K562 (cell line): ENCODE data around the gene DOK7. TPM values are rescaled to one million over a fixed set of nuclear protein-coding genes. Genes with fewer than 3 reads are reported as not detected.

Experiments used
- ATAC-seq: fragments of 200-7000 bp; cut with Tn5 transposase; 3 replicates; pipeline ENCODE4 v1.9.1; 2020; ENCODE audit warnings: moderate library complexity
- BruUV-seq: library from RNA; stranded (reverse); fragments of 400-500 nt; replicated peaks from 2 replicates; lab custom pipeline; 2021; lab: Mats Ljungman, UMichigan
- CTCF ChIA-PET: fragments of 300-600 bp; formaldehyde crosslinking; extraction: SDS; loops from one replicate; lab custom pipeline; 2021; ENCODE audit warnings: low intra/inter-chr PET ratio; lab: Yijun Ruan, JAX
- POLR2A ChIA-PET: fragments of 300-600, 350-650 bp; sonication (Branson Sonifier 250); formaldehyde crosslinking; extraction: SDS; loops from one replicate; lab custom pipeline; 2021; ENCODE audit warnings: antibody characterized with exemption, inconsistent platforms; lab: Yijun Ruan, JAX
- DNase-seq, 4 experiments: peaks; one replicate each; pipeline versions ENCODE4 v3.0.0 to v3.0.0-alpha.2; 2011 to 2018; ENCODE audit warnings: low spot score in 3 of 4, mixed read lengths in 3 of 4; ENCODE audit errors: extremely low read depth in 1 of 4
- FAIRE-seq: peaks from 2 replicates; lab custom pipeline; 2011; peaks lifted over from hg19 to GRCh38; lab: Jason Lieb, UNC
- H2AFZ ChIP-seq: 2 replicates; pipeline ENCODE4 v1.6.0; 2011; ENCODE audit warnings: low read depth, low read length, control low read depth, inconsistent platforms
- H3K27ac ChIP-seq: fragments of 200-600 bp; 3 replicates; pipeline ENCODE4 v1.8.0; 2011; ENCODE audit warnings: low read depth, mild to moderate bottlenecking, control low read depth, inconsistent platforms, low read length, moderate library complexity, mixed read lengths; ENCODE audit errors: extremely low read depth
- H3K27me3 ChIP-seq, 2 experiments: fragments of 300-600 bp in 1 of 2; 2 replicates in 1 of 2; 3 replicates in 1 of 2; pipeline versions ENCODE4 v1.6.0 to v1.8.0; 2011; ENCODE audit warnings: inconsistent platforms in 2 of 2, low read length in 2 of 2, mild to moderate bottlenecking in 1 of 2, mixed read lengths in 1 of 2, moderate library complexity in 1 of 2; ENCODE audit not compliant: control insufficient read depth in 2 of 2, insufficient read depth in 2 of 2
- H3K36me3 ChIP-seq: fragments of 300-600 bp; 3 replicates; pipeline ENCODE4 v1.8.0; 2011; ENCODE audit warnings: mild to moderate bottlenecking, low read length, inconsistent platforms; ENCODE audit not compliant: control insufficient read depth, insufficient read depth
- H3K4me1 ChIP-seq, 2 experiments: fragments of 200-600 bp in 1 of 2; replicated peaks in 1 of 2; 2 replicates in 1 of 2; 3 replicates in 1 of 2; pipeline versions ENCODE4 v1.5.1 to v1.8.0; 2011; ENCODE audit warnings: inconsistent platforms in 2 of 2, low read length in 2 of 2, mild to moderate bottlenecking in 1 of 2, mixed read lengths in 1 of 2, moderate library complexity in 1 of 2; ENCODE audit not compliant: control insufficient read depth in 2 of 2, insufficient read depth in 2 of 2
- H3K4me2 ChIP-seq: 2 replicates; pipeline ENCODE4 v1.6.1; 2011; ENCODE audit warnings: low read length, control low read depth, inconsistent platforms, mixed read lengths; ENCODE audit not compliant: insufficient read depth
- H3K4me3 ChIP-seq: fragments of 200-600 bp; sonication (generic), shearing (Covaris generic); 2 replicates; pipeline ENCODE4 v1.5.1; 2016; ENCODE audit warnings: control low read depth, inconsistent platforms
- H3K79me2 ChIP-seq: fragments of 200-600 bp; 3 replicates; pipeline ENCODE4 v1.8.0; 2011; ENCODE audit warnings: low read length, inconsistent platforms; ENCODE audit not compliant: control insufficient read depth, insufficient read depth
- H3K9ac ChIP-seq, 2 experiments: 2 replicates each; pipeline versions ENCODE4 v1.6.0 to v1.6.1; 2011; ENCODE audit warnings: low read depth in 2 of 2, low read length in 2 of 2, control low read depth in 1 of 2, inconsistent platforms in 1 of 2, mild to moderate bottlenecking in 1 of 2, mixed read lengths in 1 of 2; ENCODE audit not compliant: insufficient read depth in 1 of 2
- H3K9me1 ChIP-seq: one replicate; pipeline ENCODE4 v1.6.0; 2011; ENCODE audit warnings: inconsistent platforms, mild to moderate bottlenecking, low read length, moderate library complexity; ENCODE audit not compliant: control insufficient read depth, insufficient read depth
- H3K9me3 ChIP-seq: replicated peaks from 2 replicates; pipeline ENCODE4 v1.5.1; 2011; ENCODE audit warnings: low read depth, low read length, inconsistent platforms; ENCODE audit not compliant: control insufficient read depth, insufficient read depth
- H4K20me1 ChIP-seq: replicated peaks from 2 replicates; pipeline ENCODE4 v1.6.1; 2011; ENCODE audit warnings: low read length, inconsistent platforms, mixed read lengths; ENCODE audit not compliant: control insufficient read depth, insufficient read depth
- ATF2 ChIP-seq: sonication (generic); formaldehyde crosslinking; IDR thresholded peaks from 2 replicates; pipeline ENCODE4 v1.8.1; 2022; ENCODE audit warnings: missing genetic modification reagents
- CREB3 ChIP-seq: fragments of 450-650 bp; conservative IDR thresholded peaks from 2 replicates; pipeline ENCODE4 v1.6.1; 2016; ENCODE audit warnings: missing genetic modification characterization, low read depth, mild to moderate bottlenecking, missing compliant biosample characterization, moderate library complexity
- E2F4 ChIP-seq: sonication (generic); formaldehyde crosslinking; IDR thresholded peaks from 2 replicates; pipeline ENCODE4 v1.8.0; 2022; ENCODE audit warnings: mild to moderate bottlenecking, low read depth, missing genetic modification reagents
- ELF4 ChIP-seq: fragments of 450-650 bp; formaldehyde crosslinking; IDR thresholded peaks from 2 replicates; pipeline ENCODE4 v1.4.0; 2022; ENCODE audit warnings: missing genetic modification characterization
- ESRRA ChIP-seq: fragments of 450-650 bp; IDR thresholded peaks from 2 replicates; pipeline ENCODE4 v1.6.1; 2014; ENCODE audit warnings: low read depth, mild to moderate bottlenecking, moderate library complexity, borderline replicate concordance
- EWSR1 ChIP-seq: fragments of 450-650 bp; IDR thresholded peaks from 2 replicates; pipeline ENCODE4 v1.6.1; 2018; ENCODE audit warnings: borderline replicate concordance, mild to moderate bottlenecking, low read depth, moderate library complexity; ENCODE audit not compliant: partially characterized antibody
- PURB ChIP-seq: sonication (generic); formaldehyde crosslinking; IDR thresholded peaks from 2 replicates; pipeline ENCODE4 v1.9.0; 2021; ENCODE audit warnings: low read depth, mild to moderate bottlenecking, missing genetic modification reagents
- RNF2 ChIP-seq: sonication (generic); IDR thresholded peaks from 2 replicates; pipeline ENCODE4 v1.6.1; 2016
- SMAD4 ChIP-seq: fragments of 250-450 bp; sonication (Bioruptor Pico); conservative IDR thresholded peaks from 2 replicates; pipeline ENCODE4 v1.8.0; 2021; ENCODE audit warnings: inconsistent platforms, mild to moderate bottlenecking, moderate library complexity
- ZNF24 ChIP-seq: fragments of 450-650 bp; IDR thresholded peaks from 2 replicates; pipeline ENCODE4 v1.6.1; 2016
- ZNF41 ChIP-seq: fragments of 250-450 bp; sonication (Bioruptor Pico); conservative IDR thresholded peaks from 2 replicates; pipeline ENCODE4 v1.4.0; 2020; ENCODE audit warnings: mild to moderate bottlenecking
- WGBS: fragments of 100-300 bp; shearing (Covaris generic); methylation state at CpG from one replicate; pipeline ENCODE4 v1.1.6; 2016; ENCODE audit warnings: low coverage, mixed read lengths; ENCODE audit not compliant: insufficient coverage; ENCODE audit errors: missing lambda C conversion rate; 5-methylcytosine and 5-hydroxymethylcytosine counted together
- in situ Hi-C: fragments of 300-500 bp; cut with MboI; formaldehyde crosslinking; loops from 4 replicates; pipeline ENCODE4 v1.15.0; 2018; ENCODE audit warnings: inconsistent platforms, mixed read lengths
- intact Hi-C: fragments of 100-400 bp; cut with micrococcal nuclease; formaldehyde crosslinking; loops from 2 replicates; pipeline ENCODE4 v1.14.2; 2022
- polyA plus RNA-seq, 8 experiments: library from polyadenylated mRNA; depleted of rRNA in 4 of 8; stranded (reverse) in 5 of 8; unstranded in 3 of 8; fragments of >200 nt; fragmentation: Nextera tagmentation in 2 of 8; fragmentation: Illumina TruSeq in 1 of 8; extraction: Ambion mirVana in 2 of 8; extraction: Trizol in 1 of 8; gene quantifications; 2 replicates each; pipeline versions ENCODE4 v1.2.1 to v1.2.3, GENCODE V29; 2011 to 2014; ENCODE audit warnings: inconsistent platforms in 1 of 8, missing spikeins in 1 of 8
- total RNA-seq, 7 experiments: library from RNA; depleted of rRNA in 6 of 7; stranded (reverse); fragments of >200 nt in 6 of 7; fragmentation: Illumina TruSeq in 2 of 7; extraction: Trizol in 2 of 7; gene quantifications; 2 replicates each; pipeline versions ENCODE4 v1.2.1 to v1.2.3, GENCODE V29; 2011 to 2021; ENCODE audit warnings: low replicate concordance in 1 of 7

DOK7 gene
- total and polyA plus RNA-seq, 9 of the 15 experiments (the other 6 are each of a cell fraction or from before 2014, with no cell fraction given): not detected

GRCh38 chr4:3514221-3514780, 51.2 kb downstream of the DOK7 start:
- Histone ChIP-seq H3K79me2 (no peaks in the 10 kb centered on the region), H3K9me3 (no peaks in the 10 kb centered on the region), H3K27me3 (no peaks in the 10 kb centered on the region), H3K4me1 (peaks cover 0 to 21% of the 10 kb centered on the region in 2 experiments; a peak in 2 of 5 replicates), H3K36me3 (peaks cover 91% of the 10 kb centered on the region; the same call in 2 of the 3 replicates), H3K9ac (no peak overlapping the region), H3K27ac (no peak overlapping the region), H3K4me2 (no peak overlapping the region), H3K4me3 (no peak overlapping the region), H3K9me1 (no peaks in the 10 kb centered on the region), H4K20me1 (no peaks in the 10 kb centered on the region; the same call in 1 of the 2 replicates), H2AFZ (no peak overlapping the region)
- 88% methylated on average over 5 of the region's 17 CpGs for WGBS
- no peak for TF ChIP-seq ESRRA
- no peak for TF ChIP-seq ZNF24
- TF ChIP-seq ZNF41: no peak
- TF ChIP-seq ELF4 (CRISPR knock-in tag): no peak
- no peak for TF ChIP-seq ATF2 (CRISPR knock-in tag)
- no peak for TF ChIP-seq EWSR1
- no peak for TF ChIP-seq PURB (CRISPR knock-in tag)
- TF ChIP-seq CREB3 (tag): no peak
- no peak for TF ChIP-seq SMAD4
- no peak for TF ChIP-seq RNF2
- TF ChIP-seq E2F4 (CRISPR knock-in tag): no peak
- ChIA-PET POLR2A (interaction anchor here (1.6 to 1.7 kb wide), 3 partner anchors 8 to 12 kb away, joined by 4 to 6 read pairs (median 6); no protein-coding TSS in a partner anchor), CTCF (no interaction called here)
- in situ Hi-C loops (no loop called here), intact Hi-C loops (no loop called here)
- DNase-seq (no peak), ATAC-seq (no peak), FAIRE-seq (no peak)
- no TSS peak for BruUV-seq
